ENCODE measurements around the gene KIFC1.

DNA sequence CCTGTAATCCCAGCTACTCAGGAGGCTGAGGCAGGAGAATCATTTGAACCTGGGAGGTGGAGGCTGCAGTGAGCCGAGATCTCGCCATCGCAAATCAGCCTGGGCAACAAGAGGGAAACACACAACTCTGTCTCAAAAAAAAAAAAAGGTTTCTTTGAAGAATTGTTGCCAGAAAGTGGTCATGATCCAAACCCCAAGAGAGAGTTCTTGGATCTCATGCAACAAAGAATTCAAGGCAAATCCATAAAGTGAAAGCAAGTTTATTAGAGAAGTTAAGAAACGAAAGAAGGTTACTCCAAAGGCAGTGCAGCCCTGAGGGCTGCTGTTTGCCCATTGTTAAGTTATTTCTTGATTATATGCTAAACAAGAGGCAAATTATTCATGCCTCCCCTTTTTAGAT, 14.5 kb upstream of the KIFC1 start:
- TF ChIP-seq, protein P1, sequence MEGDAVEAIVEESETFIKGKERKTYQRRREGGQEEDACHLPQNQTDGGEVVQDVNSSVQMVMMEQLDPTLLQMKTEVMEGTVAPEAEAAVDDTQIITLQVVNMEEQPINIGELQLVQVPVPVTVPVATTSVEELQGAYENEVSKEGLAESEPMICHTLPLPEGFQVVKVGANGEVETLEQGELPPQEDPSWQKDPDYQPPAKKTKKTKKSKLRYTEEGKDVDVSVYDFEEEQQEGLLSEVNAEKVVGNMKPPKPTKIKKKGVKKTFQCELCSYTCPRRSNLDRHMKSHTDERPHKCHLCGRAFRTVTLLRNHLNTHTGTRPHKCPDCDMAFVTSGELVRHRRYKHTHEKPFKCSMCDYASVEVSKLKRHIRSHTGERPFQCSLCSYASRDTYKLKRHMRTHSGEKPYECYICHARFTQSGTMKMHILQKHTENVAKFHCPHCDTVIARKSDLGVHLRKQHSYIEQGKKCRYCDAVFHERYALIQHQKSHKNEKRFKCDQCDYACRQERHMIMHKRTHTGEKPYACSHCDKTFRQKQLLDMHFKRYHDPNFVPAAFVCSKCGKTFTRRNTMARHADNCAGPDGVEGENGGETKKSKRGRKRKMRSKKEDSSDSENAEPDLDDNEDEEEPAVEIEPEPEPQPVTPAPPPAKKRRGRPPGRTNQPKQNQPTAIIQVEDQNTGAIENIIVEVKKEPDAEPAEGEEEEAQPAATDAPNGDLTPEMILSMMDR (IDR thresholded peaks at IDR 0.05; ENCODE audit: low read length): no peak
- TF ChIP-seq EZH2 (IDR thresholded peaks at IDR 0.05; ENCODE audit: borderline replicate concordance, low read length): no peak
